Endothelial cell (in vitro differentiated cells): ENCODE data around the gene ARHGEF3. TPM values are rescaled to one million over a fixed set of nuclear protein-coding genes. Genes with fewer than 3 reads are reported as not detected.

ENCODE experiments used
- DNase-seq: peaks from one replicate; pipeline ENCODE4 v3.0.0; 2021; ENCODE audit warnings: low spot score
- H3K27ac Mint-ChIP-seq: one replicate; pipeline ENCODE4 v1.8.0; 2021; ENCODE audit warnings: mixed read lengths, inconsistent platforms; ENCODE audit not compliant: unreplicated experiment
- H3K27me3 Mint-ChIP-seq: one replicate; pipeline ENCODE4 v1.8.0; 2021; ENCODE audit warnings: mild to moderate bottlenecking, moderate library complexity, mixed read lengths, inconsistent platforms; ENCODE audit not compliant: unreplicated experiment
- H3K36me3 Mint-ChIP-seq: one replicate; pipeline ENCODE4 v1.8.0; 2021; ENCODE audit warnings: mild to moderate bottlenecking, low read depth, mixed read lengths, inconsistent platforms; ENCODE audit not compliant: unreplicated experiment
- H3K4me1 Mint-ChIP-seq: one replicate; pipeline ENCODE4 v1.8.0; 2021; ENCODE audit warnings: mild to moderate bottlenecking, mixed read lengths, inconsistent platforms; ENCODE audit not compliant: unreplicated experiment
- H3K4me3 Mint-ChIP-seq: one replicate; pipeline ENCODE4 v1.8.0; 2021; ENCODE audit warnings: mild to moderate bottlenecking, mixed read lengths, inconsistent platforms; ENCODE audit not compliant: unreplicated experiment
- H3K9me3 Mint-ChIP-seq: one replicate; pipeline ENCODE4 v1.8.0; 2021; ENCODE audit warnings: mixed read lengths, inconsistent platforms; ENCODE audit not compliant: unreplicated experiment
- CTCF ChIP-seq: fragments of 200-600 bp; sonication (generic); IDR thresholded peaks from one replicate; pipeline ENCODE4 v1.5.0; 2021; ENCODE audit warnings: antibody characterized with exemption; ENCODE audit not compliant: unreplicated experiment
- total RNA-seq: library from RNA; stranded (reverse); fragmentation: NEBNext Ultra II Directional; extraction: Animal tissue kit (Norgen Biotek cat#: 25700); gene quantifications from one replicate; pipeline ENCODE4 v1.2.1, GENCODE V29; 2021; ENCODE audit not compliant: unreplicated experiment

ARHGEF3 gene
- total RNA-seq, 1 donor from 2014 or later = 4.0 TPM

GRCh38 chr3:56772952-56773938 is 28.5 kb downstream of the ARHGEF3 start:
- no peak overlapping the region for H3K27ac Mint-ChIP-seq
- no peaks in the 10 kb centered on the region for H3K9me3 Mint-ChIP-seq
- peaks cover 3% of the 10 kb centered on the region for H3K4me1 Mint-ChIP-seq
- DNase-seq = no peak
- no peaks in the 10 kb centered on the region for H3K36me3 Mint-ChIP-seq
- no peak for TF ChIP-seq CTCF
- no peak overlapping the region for H3K4me3 Mint-ChIP-seq
- H3K27me3 Mint-ChIP-seq = peaks cover 2% of the 10 kb centered on the region

- Mint-ChIP-seq H3K4me3 (no peak overlapping the region), H3K27me3 (no peaks in the 10 kb centered on the region), H3K36me3 (no peaks in the 10 kb centered on the region), H3K9me3 (no peaks in the 10 kb centered on the region), H3K27ac (no peak overlapping the region), H3K4me1 (no peaks in the 10 kb centered on the region)
- DNase-seq = no peak
- no peak for TF ChIP-seq CTCF
These were observed 30.4 kb downstream of the ARHGEF3 start for GRCh38 chr3:56771376-56771775.

- Mint-ChIP-seq H3K27me3 (no peaks in the 10 kb centered on the region), H3K4me1 (no peaks in the 10 kb centered on the region), H3K36me3 (no peaks in the 10 kb centered on the region), H3K27ac (no peak overlapping the region), H3K4me3 (no peak overlapping the region), H3K9me3 (no peaks in the 10 kb centered on the region)
- no peak for TF ChIP-seq CTCF
- DNase-seq = no peak
These were observed 32.5 kb downstream of the ARHGEF3 start for GRCh38 chr3:56769116-56769707.

- H3K4me1 Mint-ChIP-seq = no peaks in the 10 kb centered on the region
These were observed 36.7 kb downstream of the ARHGEF3 start for GRCh38 chr3:56764904-56765547.

More at GRCh38 chr3:56764904-56765547, 36.7 kb downstream of the ARHGEF3 start:
- Mint-ChIP-seq H3K36me3 (no peaks in the 10 kb centered on the region), H3K4me3 (no peak overlapping the region), H3K27me3 (no peaks in the 10 kb centered on the region), H3K27ac (no peak overlapping the region), H3K9me3 (no peaks in the 10 kb centered on the region)
- DNase-seq = no peak
- no peak for TF ChIP-seq CTCF
